Fibroblast of skin of back (primary cell): Measurements from ENCODE around the gene SOBP.

Experiments used
- DNase-seq: peaks from one replicate; pipeline ENCODE4 v3.0.0-alpha.2; 2013

Gene SOBP

GRCh38 chr6:107662333-107662732 is 172.4 kb downstream of the SOBP start:
- no peak for DNase-seq

GRCh38 chr6:107663308-107663707 is 173.4 kb downstream of the SOBP start:
- DNase-seq = no peak

- DNase-seq = peak; percentile 67
Observed at GRCh38 chr6:107665382-107665781, 175.5 kb downstream of the SOBP start.

GRCh38 chr6:107666084-107666980 is 176.4 kb downstream of the SOBP start:
- peak; percentile 39 for DNase-seq

GRCh38 chr6:107666981-107667601 is 177.2 kb downstream of the SOBP start:
- no peak for DNase-seq

- DNase-seq = no peak
Observed at GRCh38 chr6:107667790-107668189, 177.9 kb downstream of the SOBP start.

GRCh38 chr6:107668743-107669474 is 179.0 kb downstream of the SOBP start:
- no peak for DNase-seq

GRCh38 chr6:107670792-107671199 is 180.9 kb downstream of the SOBP start:
- peak; percentile 41 for DNase-seq

GRCh38 chr6:107673076-107673494 is 183.2 kb downstream of the SOBP start:
- DNase-seq = no peak

- peak; percentile 79 for DNase-seq
Observed at GRCh38 chr6:107674995-107675738, 185.2 kb downstream of the SOBP start.

- DNase-seq = peak; percentile 47
Observed at GRCh38 chr6:107676042-107676441, 186.1 kb downstream of the SOBP start.

GRCh38 chr6:107677399-107677798 is 187.5 kb downstream of the SOBP start:
- DNase-seq = no peak

- DNase-seq = peak; percentile 80
Observed at GRCh38 chr6:107679457-107679856, 189.5 kb downstream of the SOBP start.

GRCh38 chr6:107682721-107683120 is 192.8 kb downstream of the SOBP start:
- no peak for DNase-seq

- no peak for DNase-seq
Observed at GRCh38 chr6:107683183-107683582, 193.3 kb downstream of the SOBP start.

- DNase-seq = no peak
Observed at GRCh38 chr6:107684996-107685395, 195.1 kb downstream of the SOBP start.

GRCh38 chr6:107689190-107689589 is 199.3 kb downstream of the SOBP start:
- no peak for DNase-seq

- peak; percentile 40 for DNase-seq
Observed at GRCh38 chr6:107689951-107690642, 200.2 kb downstream of the SOBP start.

GRCh38 chr6:107690643-107691061 is 200.7 kb downstream of the SOBP start:
- DNase-seq = peak; percentile 95

GRCh38 chr6:107691062-107691751 is 201.3 kb downstream of the SOBP start:
- peak; percentile 97 for DNase-seq

GRCh38 chr6:107692351-107692750 is 202.4 kb downstream of the SOBP start:
- DNase-seq = peak; percentile 78
